SK-N-SH treated with all-trans-retinoic acid at 6 μM for 48 hours (cell line): ENCODE measurements around the gene OLA1.

Source experiments
- ARNTL ChIP-seq: fragments of 450-650 bp; formaldehyde crosslinking; IDR thresholded peaks from 2 replicates; pipeline ENCODE4 v1.5.0; 2020; ENCODE audit warnings: low read depth, mild to moderate bottlenecking, moderate library complexity, borderline replicate concordance
- CSDC2 ChIP-seq: fragments of 250-450 bp; sonication (Bioruptor Pico); IDR thresholded peaks from 2 replicates; pipeline ENCODE4 v1.5.0; 2020; ENCODE audit warnings: mild to moderate bottlenecking, moderate library complexity
- OSR1 ChIP-seq: fragments of 250-450 bp; sonication (Bioruptor Pico); IDR thresholded peaks from 2 replicates; pipeline ENCODE4 v1.8.0; 2022; ENCODE audit warnings: moderate library complexity, mild to moderate bottlenecking, inconsistent platforms
- TCF4 ChIP-seq: fragments of 250-450 bp; sonication (Bioruptor Pico); IDR thresholded peaks from 2 replicates; pipeline ENCODE4 v1.8.0; 2021; ENCODE audit warnings: mild to moderate bottlenecking, moderate library complexity, borderline replicate concordance
- ZFP3 ChIP-seq: fragments of 250-450 bp; sonication (Bioruptor Pico); IDR thresholded peaks from 2 replicates; pipeline ENCODE4 v1.5.0; 2020; ENCODE audit warnings: mild to moderate bottlenecking, moderate library complexity
- ZNF565 ChIP-seq: fragments of 450-650 bp; formaldehyde crosslinking; conservative IDR thresholded peaks from 2 replicates; pipeline ENCODE4 v1.5.0; 2020; ENCODE audit warnings: low read depth, mild to moderate bottlenecking, moderate library complexity
- TF ChIP-seq, protein P1 (sequence below): fragments of 250-450 bp; sonication (Bioruptor Pico); IDR thresholded peaks from 2 replicates; pipeline ENCODE4 v1.5.1; 2020; ENCODE audit warnings: low read depth, mild to moderate bottlenecking, moderate library complexity
- TF ChIP-seq, protein P2 (sequence below): fragments of 250-450 bp; sonication (Bioruptor Pico); IDR thresholded peaks from 2 replicates; pipeline ENCODE4 v1.8.0; 2020; ENCODE audit warnings: mild to moderate bottlenecking, moderate library complexity, borderline replicate concordance
- TF ChIP-seq, protein P3 (sequence below): fragments of 250-450 bp; sonication (Bioruptor Pico); IDR thresholded peaks from 2 replicates; pipeline ENCODE4 v1.5.0; 2020; ENCODE audit warnings: mild to moderate bottlenecking, moderate library complexity
- TF ChIP-seq, protein P4 (sequence below): fragments of 250-450 bp; sonication (Bioruptor Pico); IDR thresholded peaks from 2 replicates; pipeline ENCODE4 v1.8.0; 2021; ENCODE audit warnings: low read depth, mild to moderate bottlenecking, moderate library complexity, borderline replicate concordance

DNA sequence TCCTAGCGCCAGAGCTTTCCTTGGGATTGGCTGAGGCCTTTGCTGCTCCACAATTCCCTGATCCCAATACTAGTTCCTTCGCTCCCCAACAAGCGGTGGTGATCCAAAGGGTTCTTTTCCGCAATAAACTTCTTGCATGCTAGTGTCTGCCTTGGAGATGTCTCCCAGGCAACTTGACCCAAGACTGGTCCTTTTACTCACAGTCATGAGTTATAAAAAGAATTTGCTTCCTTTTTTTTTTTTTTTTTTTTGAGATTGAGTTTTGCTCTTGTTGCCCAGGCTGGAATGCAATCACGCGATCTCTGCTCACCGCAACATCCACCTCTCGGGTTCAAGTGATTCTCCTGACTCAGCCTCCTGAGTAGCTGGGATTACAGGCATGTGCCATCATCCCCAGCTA lies 193.4 kb downstream of the OLA1 start:
- TF ChIP-seq ARNTL (CRISPR knock-in tag) (no peak), OSR1 (CRISPR knock-in tag) (no peak), TCF4 (CRISPR knock-in tag) (no peak), ZNF565 (no peak), ZFP3 (CRISPR knock-in tag) (no peak), CSDC2 (CRISPR knock-in tag) (no peak)
- TF ChIP-seq, protein P1, sequence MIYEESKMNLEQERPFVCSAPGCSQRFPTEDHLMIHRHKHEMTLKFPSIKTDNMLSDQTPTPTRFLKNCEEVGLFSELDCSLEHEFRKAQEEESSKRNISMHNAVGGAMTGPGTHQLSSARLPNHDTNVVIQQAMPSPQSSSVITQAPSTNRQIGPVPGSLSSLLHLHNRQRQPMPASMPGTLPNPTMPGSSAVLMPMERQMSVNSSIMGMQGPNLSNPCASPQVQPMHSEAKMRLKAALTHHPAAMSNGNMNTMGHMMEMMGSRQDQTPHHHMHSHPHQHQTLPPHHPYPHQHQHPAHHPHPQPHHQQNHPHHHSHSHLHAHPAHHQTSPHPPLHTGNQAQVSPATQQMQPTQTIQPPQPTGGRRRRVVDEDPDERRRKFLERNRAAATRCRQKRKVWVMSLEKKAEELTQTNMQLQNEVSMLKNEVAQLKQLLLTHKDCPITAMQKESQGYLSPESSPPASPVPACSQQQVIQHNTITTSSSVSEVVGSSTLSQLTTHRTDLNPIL = no peak
- TF ChIP-seq, protein P2, sequence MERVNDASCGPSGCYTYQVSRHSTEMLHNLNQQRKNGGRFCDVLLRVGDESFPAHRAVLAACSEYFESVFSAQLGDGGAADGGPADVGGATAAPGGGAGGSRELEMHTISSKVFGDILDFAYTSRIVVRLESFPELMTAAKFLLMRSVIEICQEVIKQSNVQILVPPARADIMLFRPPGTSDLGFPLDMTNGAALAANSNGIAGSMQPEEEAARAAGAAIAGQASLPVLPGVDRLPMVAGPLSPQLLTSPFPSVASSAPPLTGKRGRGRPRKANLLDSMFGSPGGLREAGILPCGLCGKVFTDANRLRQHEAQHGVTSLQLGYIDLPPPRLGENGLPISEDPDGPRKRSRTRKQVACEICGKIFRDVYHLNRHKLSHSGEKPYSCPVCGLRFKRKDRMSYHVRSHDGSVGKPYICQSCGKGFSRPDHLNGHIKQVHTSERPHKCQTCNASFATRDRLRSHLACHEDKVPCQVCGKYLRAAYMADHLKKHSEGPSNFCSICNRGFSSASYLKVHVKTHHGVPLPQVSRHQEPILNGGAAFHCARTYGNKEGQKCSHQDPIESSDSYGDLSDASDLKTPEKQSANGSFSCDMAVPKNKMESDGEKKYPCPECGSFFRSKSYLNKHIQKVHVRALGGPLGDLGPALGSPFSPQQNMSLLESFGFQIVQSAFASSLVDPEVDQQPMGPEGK (CRISPR knock-in tag) = no peak
- TF ChIP-seq, protein P3, sequence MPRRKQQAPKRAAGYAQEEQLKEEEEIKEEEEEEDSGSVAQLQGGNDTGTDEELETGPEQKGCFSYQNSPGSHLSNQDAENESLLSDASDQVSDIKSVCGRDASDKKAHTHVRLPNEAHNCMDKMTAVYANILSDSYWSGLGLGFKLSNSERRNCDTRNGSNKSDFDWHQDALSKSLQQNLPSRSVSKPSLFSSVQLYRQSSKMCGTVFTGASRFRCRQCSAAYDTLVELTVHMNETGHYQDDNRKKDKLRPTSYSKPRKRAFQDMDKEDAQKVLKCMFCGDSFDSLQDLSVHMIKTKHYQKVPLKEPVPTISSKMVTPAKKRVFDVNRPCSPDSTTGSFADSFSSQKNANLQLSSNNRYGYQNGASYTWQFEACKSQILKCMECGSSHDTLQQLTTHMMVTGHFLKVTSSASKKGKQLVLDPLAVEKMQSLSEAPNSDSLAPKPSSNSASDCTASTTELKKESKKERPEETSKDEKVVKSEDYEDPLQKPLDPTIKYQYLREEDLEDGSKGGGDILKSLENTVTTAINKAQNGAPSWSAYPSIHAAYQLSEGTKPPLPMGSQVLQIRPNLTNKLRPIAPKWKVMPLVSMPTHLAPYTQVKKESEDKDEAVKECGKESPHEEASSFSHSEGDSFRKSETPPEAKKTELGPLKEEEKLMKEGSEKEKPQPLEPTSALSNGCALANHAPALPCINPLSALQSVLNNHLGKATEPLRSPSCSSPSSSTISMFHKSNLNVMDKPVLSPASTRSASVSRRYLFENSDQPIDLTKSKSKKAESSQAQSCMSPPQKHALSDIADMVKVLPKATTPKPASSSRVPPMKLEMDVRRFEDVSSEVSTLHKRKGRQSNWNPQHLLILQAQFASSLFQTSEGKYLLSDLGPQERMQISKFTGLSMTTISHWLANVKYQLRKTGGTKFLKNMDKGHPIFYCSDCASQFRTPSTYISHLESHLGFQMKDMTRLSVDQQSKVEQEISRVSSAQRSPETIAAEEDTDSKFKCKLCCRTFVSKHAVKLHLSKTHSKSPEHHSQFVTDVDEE (CRISPR knock-in tag) = no peak
- TF ChIP-seq, protein P4, sequence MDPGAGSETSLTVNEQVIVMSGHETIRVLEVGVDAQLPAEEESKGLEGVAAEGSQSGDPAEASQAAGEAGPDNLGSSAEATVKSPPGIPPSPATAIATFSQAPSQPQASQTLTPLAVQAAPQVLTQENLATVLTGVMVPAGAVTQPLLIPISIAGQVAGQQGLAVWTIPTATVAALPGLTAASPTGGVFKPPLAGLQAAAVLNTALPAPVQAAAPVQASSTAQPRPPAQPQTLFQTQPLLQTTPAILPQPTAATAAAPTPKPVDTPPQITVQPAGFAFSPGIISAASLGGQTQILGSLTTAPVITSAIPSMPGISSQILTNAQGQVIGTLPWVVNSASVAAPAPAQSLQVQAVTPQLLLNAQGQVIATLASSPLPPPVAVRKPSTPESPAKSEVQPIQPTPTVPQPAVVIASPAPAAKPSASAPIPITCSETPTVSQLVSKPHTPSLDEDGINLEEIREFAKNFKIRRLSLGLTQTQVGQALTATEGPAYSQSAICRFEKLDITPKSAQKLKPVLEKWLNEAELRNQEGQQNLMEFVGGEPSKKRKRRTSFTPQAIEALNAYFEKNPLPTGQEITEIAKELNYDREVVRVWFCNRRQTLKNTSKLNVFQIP (CRISPR knock-in tag) = no peak
